GM21723 (cell line): ENCODE data around the gene DGKD.

Experiments
- ATAC-seq: cut with Tn5 transposase; IDR thresholded peaks from one replicate; pipeline ENCODE4 v1.9.1; 2021; ENCODE audit warnings: mild to moderate bottlenecking, moderate library complexity; ENCODE audit not compliant: unreplicated experiment

Gene DGKD

GRCh38 chr2:233440314-233440713, 86.0 kb downstream of the DGKD start:
- ATAC-seq = no peak

DNA sequence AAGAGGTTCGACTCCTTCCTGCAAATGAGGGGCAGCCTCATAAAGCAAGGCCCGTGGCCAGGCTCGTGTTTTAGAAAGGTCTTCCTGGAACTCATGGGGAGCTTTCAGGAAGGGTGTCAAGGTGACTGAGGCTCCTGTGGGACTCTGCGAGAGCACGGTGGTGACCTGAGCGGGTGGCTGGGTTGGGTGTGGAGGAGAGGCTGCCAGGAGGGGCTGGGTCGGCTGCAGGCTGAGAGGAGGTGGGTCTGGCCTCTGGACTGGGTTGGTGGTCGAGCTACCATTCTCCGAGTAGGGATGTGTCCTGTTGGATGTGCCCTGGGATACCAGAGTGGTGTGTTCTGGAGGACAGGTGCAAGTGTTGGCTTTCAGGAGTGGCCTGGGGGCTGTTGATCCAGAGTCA, 86.4 kb downstream of the DGKD start:
- ATAC-seq = no peak

DNA sequence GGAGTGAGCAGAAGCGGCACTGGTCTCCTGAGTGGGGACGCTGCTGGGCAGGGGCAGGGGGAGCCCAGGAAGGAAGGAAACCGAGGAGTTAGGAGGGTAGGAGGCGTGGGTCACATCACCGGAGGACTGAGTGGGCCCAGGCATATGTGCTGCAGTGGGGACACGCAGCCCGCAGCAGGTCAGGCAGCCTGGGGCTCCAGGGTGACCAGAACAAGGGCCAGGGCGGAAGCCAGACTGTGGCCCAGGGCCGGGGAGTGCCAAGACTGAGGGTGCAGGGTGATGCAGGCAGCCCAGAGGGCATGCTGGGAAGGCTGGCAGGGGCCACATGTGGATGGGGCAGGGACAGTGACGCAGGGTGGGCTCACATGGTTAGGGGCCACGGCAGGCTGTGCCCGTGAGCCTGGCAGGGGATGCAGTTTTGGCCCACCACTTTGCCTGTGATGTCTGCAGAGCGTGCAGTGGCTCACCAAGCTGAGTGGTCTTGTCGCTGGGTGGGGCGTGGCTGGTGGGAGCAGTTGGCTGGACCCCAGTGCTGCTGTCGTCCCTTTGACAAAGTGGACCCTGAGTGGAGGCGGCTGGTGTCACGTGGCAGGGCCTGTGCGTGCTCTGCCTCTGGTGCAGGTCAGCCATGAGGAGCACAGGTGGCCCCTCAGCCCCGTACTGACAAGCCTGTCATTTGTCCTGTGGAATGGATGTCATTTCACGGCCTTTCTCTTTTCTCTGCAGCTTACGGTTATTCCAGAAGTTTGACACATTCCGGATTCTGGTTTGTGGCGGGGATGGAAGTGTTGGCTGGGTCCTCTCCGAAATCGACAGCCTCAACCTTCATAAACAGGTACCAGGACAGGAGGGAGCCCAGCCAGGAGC, 87.1 kb downstream of the DGKD start:
- no peak for ATAC-seq

GRCh38 chr2:233442028-233442310, 87.7 kb downstream of the DGKD start:
- ATAC-seq = no peak

GRCh38 chr2:233443511-233444183, 89.4 kb downstream of the DGKD start:
- ATAC-seq = no peak

DNA sequence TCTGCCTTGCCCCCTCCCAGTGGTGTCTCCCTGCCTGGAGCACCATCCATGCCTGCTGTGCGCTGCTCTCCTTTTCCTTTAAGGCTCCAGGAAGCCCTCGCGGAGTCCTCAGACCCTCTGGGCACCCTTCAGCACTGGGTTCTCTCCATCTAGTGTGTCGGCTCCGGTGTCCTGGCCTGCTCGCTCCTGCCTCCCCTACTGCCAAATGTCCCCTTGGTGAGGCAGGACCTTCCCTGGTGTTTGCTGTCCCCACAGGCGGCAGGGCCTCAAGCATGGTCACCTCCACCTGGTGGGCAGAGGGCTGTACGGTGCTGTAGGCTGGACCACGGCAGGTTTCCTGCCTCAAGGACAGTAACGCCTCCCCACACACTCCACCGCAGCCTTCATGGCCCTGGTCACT, 90.2 kb downstream of the DGKD start:
- no peak for ATAC-seq

DNA sequence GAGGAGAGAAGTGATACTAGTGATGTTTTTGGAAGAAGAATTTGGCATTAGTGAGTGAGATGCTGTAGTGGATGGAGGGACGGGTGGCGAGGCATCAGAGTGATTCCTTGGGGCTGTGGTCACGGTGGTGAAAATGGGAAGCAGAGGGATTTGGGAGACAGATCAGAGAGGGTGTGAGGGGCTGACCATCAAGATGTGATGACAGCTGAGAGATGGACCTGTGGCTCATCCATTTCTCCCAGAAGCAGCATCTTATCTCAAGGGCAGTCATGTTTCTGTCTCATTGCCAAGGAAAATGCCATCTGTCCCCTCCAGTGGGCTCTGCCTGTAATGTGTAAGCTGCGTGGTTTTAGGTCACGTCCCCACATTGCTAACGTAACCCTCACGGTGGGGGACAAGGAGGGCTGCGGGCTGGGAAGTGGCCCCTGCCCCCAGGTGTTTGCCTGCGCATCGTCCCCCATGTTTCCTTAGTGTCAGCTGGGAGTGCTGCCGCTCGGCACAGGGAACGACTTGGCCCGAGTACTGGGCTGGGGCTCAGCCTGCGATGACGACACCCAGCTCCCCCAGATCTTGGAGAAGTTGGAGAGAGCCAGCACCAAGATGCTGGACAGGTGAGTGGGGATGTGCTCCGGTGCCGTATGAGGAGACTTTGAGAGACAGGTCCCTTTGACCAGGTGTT, 91.0 kb downstream of the DGKD start:
- ATAC-seq = no peak

DNA sequence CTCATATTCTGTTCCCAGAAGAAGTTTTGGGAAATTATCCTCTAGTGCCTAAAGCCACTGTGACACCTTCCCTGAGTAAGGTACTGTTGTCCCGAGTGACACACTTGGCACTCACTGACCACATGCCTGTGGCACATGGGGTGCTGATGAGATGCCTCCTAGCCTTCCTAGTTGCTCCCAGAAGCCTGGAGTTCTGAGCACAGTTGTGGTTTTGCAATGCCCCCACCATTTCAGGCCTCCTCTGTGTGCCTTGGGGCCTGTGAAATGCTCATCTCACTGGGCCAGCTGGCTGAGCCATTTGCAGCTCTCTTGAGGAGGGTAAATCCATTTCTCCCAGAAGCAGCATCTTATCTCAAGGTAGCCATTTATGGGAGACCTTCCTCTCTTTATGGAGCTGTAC, 91.8 kb downstream of the DGKD start:
- no peak for ATAC-seq

DNA sequence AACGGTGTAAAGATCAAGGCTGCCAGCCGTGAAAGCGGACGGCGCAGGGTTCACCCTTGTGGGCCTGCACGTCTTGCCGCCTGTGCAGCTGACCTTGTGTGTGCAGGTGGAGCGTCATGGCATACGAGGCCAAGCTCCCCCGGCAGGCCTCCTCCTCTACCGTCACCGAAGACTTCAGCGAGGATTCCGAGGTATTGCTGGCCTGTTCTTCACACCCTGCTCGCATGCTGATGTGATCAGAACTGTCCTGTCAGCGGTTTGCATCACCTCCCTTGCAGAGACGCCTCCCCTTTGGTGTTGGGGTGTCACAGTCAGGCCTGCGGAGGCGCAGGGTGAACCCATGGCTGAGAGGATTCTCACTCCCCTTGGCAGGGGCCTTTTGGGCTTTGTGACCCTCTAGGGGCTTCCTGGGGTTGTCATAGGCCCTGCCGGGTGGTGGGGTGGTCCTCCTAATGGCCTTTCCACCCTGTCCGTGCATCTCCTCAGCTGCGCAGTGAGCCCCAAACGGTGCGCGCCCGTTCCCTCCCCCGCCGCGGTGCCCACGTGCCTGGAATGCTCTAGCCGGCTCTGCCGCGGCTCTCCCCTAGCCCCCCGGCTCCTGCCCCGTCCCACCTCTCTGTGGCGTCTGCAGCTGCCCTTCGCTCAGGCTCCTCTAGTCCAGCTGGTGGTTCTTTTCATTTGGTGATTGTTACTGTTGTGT, 92.5 kb downstream of the DGKD start:
- ATAC-seq = no peak

DNA sequence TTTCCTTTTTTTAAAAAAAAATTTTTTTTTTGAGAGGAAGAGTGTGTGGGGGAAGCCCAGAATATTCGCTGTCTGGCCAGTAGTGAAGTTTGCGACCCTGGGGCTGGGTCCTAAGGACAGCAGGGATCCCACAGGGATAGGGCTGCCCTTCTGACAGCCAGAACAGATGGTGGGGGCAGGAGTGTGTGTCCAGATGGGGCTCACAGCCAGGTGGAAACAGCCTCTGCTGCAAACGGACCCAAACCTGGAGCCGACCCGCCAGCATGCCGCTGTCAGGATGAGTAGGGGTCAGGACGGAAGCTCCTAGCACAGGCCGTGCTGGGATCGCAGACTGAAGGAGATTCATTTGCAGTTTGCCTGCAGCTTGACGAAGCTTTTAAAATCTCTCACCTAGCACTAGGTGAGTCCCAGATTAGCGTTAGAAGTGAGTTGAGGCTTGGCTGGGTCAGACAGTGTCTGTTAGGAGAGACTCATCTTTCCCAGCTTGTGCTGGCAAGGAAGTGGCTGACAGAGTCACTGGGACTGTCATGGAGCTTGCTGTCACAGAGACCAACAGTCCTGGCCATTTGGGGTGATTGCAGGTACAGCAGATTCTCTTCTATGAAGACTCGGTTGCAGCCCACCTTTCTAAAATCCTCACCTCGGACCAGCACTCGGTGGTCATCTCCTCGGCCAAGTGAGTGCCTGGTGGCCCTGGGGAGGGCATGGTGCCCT, 93.4 kb downstream of the DGKD start:
- no peak for ATAC-seq

- ATAC-seq = no peak
Measured at GRCh38 chr2:233448220-233448559, 93.9 kb downstream of the DGKD start.

DNA sequence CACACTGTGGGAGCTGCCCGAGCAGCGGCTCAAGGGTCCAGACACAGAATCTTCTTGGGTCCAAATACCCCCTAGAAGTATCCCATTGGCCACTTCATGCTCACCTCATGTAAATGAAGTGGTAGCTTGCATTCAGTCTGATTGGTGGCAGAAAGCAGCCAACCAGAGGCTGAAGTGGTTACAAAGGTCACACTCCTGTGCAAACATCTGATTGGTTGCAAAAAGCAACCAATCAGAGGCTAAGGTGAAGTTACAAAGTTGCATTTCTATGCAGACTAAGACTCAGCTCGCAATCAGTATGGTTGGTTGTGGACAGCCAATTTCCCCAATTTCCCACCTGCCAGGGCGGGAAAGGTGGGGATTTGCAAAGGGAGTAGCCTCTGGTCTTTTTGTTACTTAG, 94.3 kb downstream of the DGKD start:
- no peak for ATAC-seq

DNA sequence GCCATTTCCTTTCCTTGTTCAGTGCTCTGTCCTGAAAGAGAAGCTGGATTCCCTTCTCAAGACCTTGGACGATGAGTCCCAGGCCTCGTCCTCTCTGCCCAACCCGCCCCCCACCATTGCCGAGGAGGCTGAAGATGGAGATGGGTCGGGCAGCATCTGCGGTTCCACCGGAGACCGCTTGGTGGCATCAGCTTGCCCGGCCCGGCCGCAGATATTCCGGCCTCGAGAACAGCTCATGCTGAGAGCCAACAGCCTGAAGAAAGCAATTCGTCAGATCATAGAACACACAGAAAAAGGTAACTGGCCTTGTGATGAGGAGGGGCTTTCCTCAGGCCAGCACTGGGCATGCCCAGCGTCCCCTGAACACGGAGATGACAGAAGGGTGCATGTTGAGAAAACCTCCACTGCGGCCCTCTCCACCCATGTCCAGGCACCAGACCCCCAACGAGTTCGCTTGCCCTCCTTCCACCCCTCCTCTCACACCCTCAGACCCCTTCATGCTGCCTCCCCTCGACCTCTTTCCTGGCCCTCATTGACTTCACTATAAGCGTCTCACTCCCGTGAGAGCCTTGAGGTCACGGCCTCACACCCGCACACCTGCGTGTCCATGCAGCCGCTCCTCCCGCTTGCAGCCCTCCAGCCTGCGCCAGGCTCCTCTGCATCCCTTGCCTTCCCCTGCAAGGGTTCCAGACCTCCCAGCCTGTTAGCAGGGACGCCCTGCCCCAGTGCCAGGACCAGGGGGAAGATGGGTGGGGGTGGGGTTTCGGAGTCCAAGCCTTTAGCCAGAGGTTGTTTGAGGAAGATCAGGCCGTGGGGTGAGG, 95.0 kb downstream of the DGKD start:
- ATAC-seq = no peak

GRCh38 chr2:233449921-233450863, 95.9 kb downstream of the DGKD start:
- ATAC-seq = no peak

- no peak for ATAC-seq
Measured at GRCh38 chr2:233450864-233451575, 96.7 kb downstream of the DGKD start.

GRCh38 chr2:233451950-233452349, 97.7 kb downstream of the DGKD start:
- no peak for ATAC-seq

DNA sequence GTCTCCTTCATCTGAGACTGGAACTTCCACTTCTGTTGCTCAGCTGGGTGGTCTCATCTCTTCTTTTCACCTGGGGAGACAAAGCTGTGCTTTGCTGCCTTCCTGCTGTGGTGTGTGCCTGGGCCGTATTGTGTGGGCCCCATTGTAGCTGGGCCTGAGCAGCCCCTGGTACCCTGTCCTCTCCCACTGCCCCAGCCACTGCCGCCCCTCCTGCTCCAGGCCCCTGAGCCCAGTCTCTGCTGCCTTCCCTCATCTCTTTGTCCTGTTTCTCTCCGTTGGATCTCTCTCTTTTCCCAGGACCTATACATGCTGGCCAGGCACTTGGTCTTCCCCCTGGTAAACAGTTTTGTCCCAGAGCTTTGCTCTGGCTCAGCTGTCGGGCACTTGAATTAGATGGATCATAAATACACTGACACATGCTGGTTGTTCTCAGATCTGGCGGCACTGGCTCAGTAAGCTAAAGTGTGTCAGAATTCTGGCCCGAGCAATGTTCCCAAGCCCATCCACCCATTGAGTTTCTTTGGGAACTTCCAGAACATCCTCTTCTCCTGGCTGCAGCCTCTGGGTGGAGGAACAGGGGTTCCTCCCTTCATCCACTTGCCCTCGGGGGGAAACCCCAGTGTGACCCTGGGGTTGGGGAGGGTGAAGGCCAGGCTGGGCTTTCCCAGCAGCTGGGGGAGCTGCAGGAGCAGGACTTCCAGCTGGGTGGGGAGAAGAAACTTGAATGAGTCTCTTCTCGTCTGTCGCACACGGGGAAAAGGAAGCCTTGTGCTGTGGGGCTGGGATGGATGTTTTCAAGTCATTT, 99.0 kb downstream of the DGKD start:
- no peak for ATAC-seq

DNA sequence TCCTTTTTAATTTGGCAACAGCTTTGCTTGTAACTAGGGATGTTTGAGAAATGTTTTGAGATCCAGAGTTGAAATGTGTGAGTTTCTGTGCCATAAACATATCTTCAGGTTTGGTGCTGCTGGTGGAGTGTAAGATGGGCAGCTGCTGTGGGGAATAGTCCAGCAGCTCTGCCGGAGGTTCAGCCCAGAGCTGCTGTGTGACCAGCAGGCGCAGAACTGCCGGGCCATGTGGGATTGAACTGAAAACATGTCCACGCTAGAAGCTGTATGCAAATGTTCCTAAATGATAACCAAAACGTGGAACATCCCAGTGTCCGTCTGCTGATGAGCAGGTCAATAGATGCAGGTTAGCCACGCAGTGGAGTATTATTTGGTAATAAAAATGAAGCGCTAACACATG, 99.6 kb downstream of the DGKD start:
- no peak for ATAC-seq
